ENCODE results near the gene ASCC1.

DNA sequence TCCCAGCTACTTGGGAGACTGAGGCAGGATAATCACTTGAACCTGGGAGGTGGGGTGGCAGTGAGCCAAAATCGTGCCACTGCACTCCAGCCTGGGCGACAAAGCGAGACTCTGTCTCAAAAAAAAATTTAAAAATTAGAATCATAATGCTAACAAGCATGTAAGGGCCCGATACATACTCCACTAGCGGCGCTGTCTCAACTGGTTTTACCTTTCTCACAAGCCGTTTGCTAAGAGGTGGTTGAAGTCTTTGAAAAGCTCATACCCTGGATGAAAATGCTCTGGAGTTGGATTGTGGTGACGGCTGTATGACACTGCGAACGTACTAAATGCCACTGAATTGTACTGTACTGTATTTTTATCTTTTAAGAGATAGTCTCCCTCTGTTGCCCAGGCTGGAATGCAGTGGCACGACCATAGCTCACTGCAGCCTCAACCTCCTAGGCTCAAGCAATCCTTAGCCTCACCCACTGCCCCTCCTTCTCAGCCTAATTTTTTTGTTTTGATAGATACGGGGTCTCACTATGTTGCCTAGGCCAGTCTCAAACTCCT is 157.7 kb downstream of the ASCC1 start:
- TF ChIP-seq, protein P1, sequence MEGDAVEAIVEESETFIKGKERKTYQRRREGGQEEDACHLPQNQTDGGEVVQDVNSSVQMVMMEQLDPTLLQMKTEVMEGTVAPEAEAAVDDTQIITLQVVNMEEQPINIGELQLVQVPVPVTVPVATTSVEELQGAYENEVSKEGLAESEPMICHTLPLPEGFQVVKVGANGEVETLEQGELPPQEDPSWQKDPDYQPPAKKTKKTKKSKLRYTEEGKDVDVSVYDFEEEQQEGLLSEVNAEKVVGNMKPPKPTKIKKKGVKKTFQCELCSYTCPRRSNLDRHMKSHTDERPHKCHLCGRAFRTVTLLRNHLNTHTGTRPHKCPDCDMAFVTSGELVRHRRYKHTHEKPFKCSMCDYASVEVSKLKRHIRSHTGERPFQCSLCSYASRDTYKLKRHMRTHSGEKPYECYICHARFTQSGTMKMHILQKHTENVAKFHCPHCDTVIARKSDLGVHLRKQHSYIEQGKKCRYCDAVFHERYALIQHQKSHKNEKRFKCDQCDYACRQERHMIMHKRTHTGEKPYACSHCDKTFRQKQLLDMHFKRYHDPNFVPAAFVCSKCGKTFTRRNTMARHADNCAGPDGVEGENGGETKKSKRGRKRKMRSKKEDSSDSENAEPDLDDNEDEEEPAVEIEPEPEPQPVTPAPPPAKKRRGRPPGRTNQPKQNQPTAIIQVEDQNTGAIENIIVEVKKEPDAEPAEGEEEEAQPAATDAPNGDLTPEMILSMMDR (conservative IDR thresholded peaks at IDR 0.05 in 1 of 2, IDR thresholded peaks at IDR 0.05 in 1 of 2; ENCODE audit: low read depth in 1 of 2, low read length in 2 of 2): no peak
- TF ChIP-seq EZH2 (IDR thresholded peaks at IDR 0.05; ENCODE audit: low read length, missing control alignments): no peak
